Natural killer cell treated with Interleukin-12 subunit alpha and Interleukin-12 subunit beta and Interleukin-15 and Interleukin-18, amount 100 ng/mL, for 72 hours (primary cell): ENCODE results near the gene FAM187B. TPM values are rescaled to one million over a fixed set of nuclear protein-coding genes. Genes with fewer than 3 reads are reported as not detected.

ENCODE experiments used
- ATAC-seq, 2 donors: fragments of 150-1000 bp; cut with Tn5 transposase in 1 of 2; sonication (Bioruptor Pico), chemical (Tn5 transposase) in 1 of 2; 2 replicates each; pipeline ENCODE4 v1.10.0; 2021
- DNase-seq: peaks from one replicate; pipeline ENCODE4 v3.0.0; 2022; ENCODE audit warnings: low spot score
- H3K27ac Mint-ChIP-seq, 2 donors: 1 replicate in 1 of 2; 2 replicates in 1 of 2; pipeline ENCODE4 v1.8.0; 2022; ENCODE audit warnings: mixed read lengths in 2 of 2, mild to moderate bottlenecking in 1 of 2, moderate library complexity in 1 of 2
- H3K27me3 Mint-ChIP-seq, 2 donors: 1 replicate in 1 of 2; 2 replicates in 1 of 2; pipeline ENCODE4 v1.8.0; 2022; ENCODE audit warnings: mixed read lengths in 2 of 2
- H3K36me3 Mint-ChIP-seq: one replicate; pipeline ENCODE4 v1.8.0; 2022; ENCODE audit warnings: mixed read lengths
- H3K4me1 Mint-ChIP-seq, 2 donors: 1 replicate in 1 of 2; 2 replicates in 1 of 2; pipeline ENCODE4 v1.8.0; 2022; ENCODE audit warnings: low read depth in 2 of 2, mixed read lengths in 2 of 2, mild to moderate bottlenecking in 1 of 2
- H3K4me3 Mint-ChIP-seq: one replicate; pipeline ENCODE4 v1.8.0; 2022; ENCODE audit warnings: mixed read lengths
- H3K9me3 Mint-ChIP-seq: 2 replicates; pipeline ENCODE4 v1.8.0; 2022; ENCODE audit warnings: mixed read lengths
- total RNA-seq, 2 donors: library from RNA; stranded (reverse); gene quantifications; one replicate each; pipeline ENCODE4 v1.2.3, GENCODE V29; 2022

The FAM187B gene
- not detected for total RNA-seq

GRCh38 chr19:35228177-35228930 is at the start of gene FAM187B:
Gene FAM187B (minus strand): TSS chr19:35228739. CDS start chr19:35228680, 59 bp downstream.
- Mint-ChIP-seq H3K27me3 (peaks cover 0 to 3% of the 10 kb centered on the region in 2 donors), H3K36me3 (no peaks in the 10 kb centered on the region), H3K27ac (no peak within 1 kb of the TSS), H3K4me1 (no peaks in the 10 kb centered on the region), H3K9me3 (no peaks in the 10 kb centered on the region), H3K4me3 (no peak within 1 kb of the TSS)
- ATAC-seq, result no peak
- no peak for DNase-seq

GRCh38 chr19:35276706-35277281 is 48.3 kb upstream of the FAM187B start:
- Mint-ChIP-seq H3K27ac (peak overlapping the region in 1 of 2 donors; percentile 25), H3K27me3 (peaks cover 0 to 3% of the 10 kb centered on the region in 2 donors), H3K36me3 (peaks cover 9% of the 10 kb centered on the region), H3K9me3 (no peaks in the 10 kb centered on the region), H3K4me1 (peaks cover 4 to 13% of the 10 kb centered on the region in 2 donors), H3K4me3 (no peak overlapping the region)
- ATAC-seq, result no peak
- DNase-seq, result no peak

GRCh38 chr19:35274323-35274722 is 45.8 kb upstream of the FAM187B start:
- no peak overlapping the region for H3K4me3 Mint-ChIP-seq
- peaks cover 9% of the 10 kb centered on the region for H3K36me3 Mint-ChIP-seq
- no peaks in the 10 kb centered on the region for H3K27me3 Mint-ChIP-seq
- no peaks in the 10 kb centered on the region for H3K9me3 Mint-ChIP-seq
- ATAC-seq (no peak), DNase-seq (no peak)
- peak overlapping the region in 1 of 2 donors; percentile 25 for H3K27ac Mint-ChIP-seq
- peaks cover 4 to 15% of the 10 kb centered on the region in 2 donors for H3K4me1 Mint-ChIP-seq

GRCh38 chr19:35273686-35274259 is 45.2 kb upstream of the FAM187B start:
- Mint-ChIP-seq H3K27me3 (no peaks in the 10 kb centered on the region), H3K4me1 (peaks cover 4 to 15% of the 10 kb centered on the region in 2 donors), H3K9me3 (no peaks in the 10 kb centered on the region), H3K4me3 (no peak overlapping the region), H3K36me3 (peaks cover 9% of the 10 kb centered on the region), H3K27ac (peak overlapping the region in 1 of 2 donors; percentile 25)
- no peak for DNase-seq
- no peak for ATAC-seq

GRCh38 chr19:35272954-35273649 is 44.6 kb upstream of the FAM187B start:
- Mint-ChIP-seq H3K27me3 (no peaks in the 10 kb centered on the region), H3K4me3 (no peak overlapping the region), H3K36me3 (peaks cover 9% of the 10 kb centered on the region), H3K27ac (no peak overlapping the region), H3K9me3 (no peaks in the 10 kb centered on the region), H3K4me1 (peaks cover 4 to 15% of the 10 kb centered on the region in 2 donors)
- ATAC-seq (no peak), DNase-seq (no peak)

GRCh38 chr19:35272122-35272719 is 43.7 kb upstream of the FAM187B start:
- peak overlapping the region in 1 of 2 donors; percentile 70 for H3K27ac Mint-ChIP-seq
- ATAC-seq (no peak), DNase-seq (no peak)
- H3K4me3 Mint-ChIP-seq, result no peak overlapping the region
- H3K4me1 Mint-ChIP-seq, result peaks cover 4 to 15% of the 10 kb centered on the region in 2 donors
- no peaks in the 10 kb centered on the region for H3K27me3 Mint-ChIP-seq
- peaks cover 9% of the 10 kb centered on the region for H3K36me3 Mint-ChIP-seq
- no peaks in the 10 kb centered on the region for H3K9me3 Mint-ChIP-seq

GRCh38 chr19:35271546-35271945 is 43.0 kb upstream of the FAM187B start:
- ATAC-seq, result no peak
- no peak overlapping the region for H3K4me3 Mint-ChIP-seq
- H3K9me3 Mint-ChIP-seq, result no peaks in the 10 kb centered on the region
- peaks cover 5 to 13% of the 10 kb centered on the region in 2 donors for H3K4me1 Mint-ChIP-seq
- H3K27ac Mint-ChIP-seq, result peak overlapping the region in 1 of 2 donors; percentile 70
- H3K36me3 Mint-ChIP-seq, result peaks cover 9% of the 10 kb centered on the region
- H3K27me3 Mint-ChIP-seq, result no peaks in the 10 kb centered on the region
- no peak for DNase-seq

- peaks cover 9% of the 10 kb centered on the region for H3K36me3 Mint-ChIP-seq
- H3K9me3 Mint-ChIP-seq, result no peaks in the 10 kb centered on the region
- peak overlapping the region in 1 of 2 donors; percentile 16 for H3K27ac Mint-ChIP-seq
- H3K4me3 Mint-ChIP-seq, result peak overlapping the region; percentile 63
- DNase-seq (no peak), ATAC-seq (no peak)
- no peaks in the 10 kb centered on the region for H3K27me3 Mint-ChIP-seq
- H3K4me1 Mint-ChIP-seq, result peaks cover 16 to 24% of the 10 kb centered on the region in 2 donors
These were observed 41.9 kb upstream of the FAM187B start for GRCh38 chr19:35270381-35270811.

- Mint-ChIP-seq H3K27me3 (no peaks in the 10 kb centered on the region), H3K9me3 (no peaks in the 10 kb centered on the region), H3K27ac (peak overlapping the region in 1 of 2 donors; percentile 16), H3K4me1 (peaks cover 19 to 31% of the 10 kb centered on the region in 2 donors), H3K4me3 (peak overlapping the region; percentile 63), H3K36me3 (peaks cover 9% of the 10 kb centered on the region)
- ATAC-seq (peak; percentile 71 to 81), DNase-seq (peak; percentile 87)
These were observed 41.0 kb upstream of the FAM187B start for GRCh38 chr19:35269438-35270117.

- DNase-seq, result peak; percentile 75
- H3K27me3 Mint-ChIP-seq, result no peaks in the 10 kb centered on the region
- peaks cover 19 to 31% of the 10 kb centered on the region in 2 donors for H3K4me1 Mint-ChIP-seq
- H3K9me3 Mint-ChIP-seq, result no peaks in the 10 kb centered on the region
- peak within 1 kb of the TSS; percentile 92 for H3K4me3 Mint-ChIP-seq
- peak within 1 kb of the TSS; percentile 88 for H3K27ac Mint-ChIP-seq
- peaks cover 9% of the 10 kb centered on the region for H3K36me3 Mint-ChIP-seq
- peak; percentile 28 to 62 for ATAC-seq
These were observed 40.2 kb upstream of the FAM187B start, which contains the start of gene USF2 for GRCh38 chr19:35268536-35269437. Gene USF2 (plus strand): TSS chr19:35268962. CDS start chr19:35269102, 140 bp downstream.

- Mint-ChIP-seq H3K36me3 (peaks cover 4% of the 10 kb centered on the region), H3K4me3 (peak overlapping the region; percentile 92), H3K4me1 (peaks cover 19 to 31% of the 10 kb centered on the region in 2 donors), H3K27ac (peak overlapping the region; percentile 88), H3K9me3 (no peaks in the 10 kb centered on the region), H3K27me3 (no peaks in the 10 kb centered on the region)
- DNase-seq, result peak; percentile 89
- ATAC-seq, result peak; percentile 84 to 85
These were observed 39.4 kb upstream of the FAM187B start for GRCh38 chr19:35267818-35268535.
